ENCODE measurements around the gene NBPF14.
"Not testable (repeated sequence)": the region's sequence is repeated elsewhere in the genome, so short reads cannot be mapped to it uniquely, and the experiment has no call there.

GRCh38 chr1:148532158-148532557 is 63.7 kb downstream of the NBPF14 start:
- TF ChIP-seq CTCF, POLR2A (IDR thresholded peaks at IDR 0.05): not testable (repeated sequence)
